ENCODE measurements around the gene TNN. TPM values are rescaled to one million over a fixed set of nuclear protein-coding genes. Genes with fewer than 3 reads are reported as not detected.

Gene TNN
- total and polyA plus RNA-seq, 2 donors from 2014 or later: 0.26 TPM; not detected in 1

DNA sequence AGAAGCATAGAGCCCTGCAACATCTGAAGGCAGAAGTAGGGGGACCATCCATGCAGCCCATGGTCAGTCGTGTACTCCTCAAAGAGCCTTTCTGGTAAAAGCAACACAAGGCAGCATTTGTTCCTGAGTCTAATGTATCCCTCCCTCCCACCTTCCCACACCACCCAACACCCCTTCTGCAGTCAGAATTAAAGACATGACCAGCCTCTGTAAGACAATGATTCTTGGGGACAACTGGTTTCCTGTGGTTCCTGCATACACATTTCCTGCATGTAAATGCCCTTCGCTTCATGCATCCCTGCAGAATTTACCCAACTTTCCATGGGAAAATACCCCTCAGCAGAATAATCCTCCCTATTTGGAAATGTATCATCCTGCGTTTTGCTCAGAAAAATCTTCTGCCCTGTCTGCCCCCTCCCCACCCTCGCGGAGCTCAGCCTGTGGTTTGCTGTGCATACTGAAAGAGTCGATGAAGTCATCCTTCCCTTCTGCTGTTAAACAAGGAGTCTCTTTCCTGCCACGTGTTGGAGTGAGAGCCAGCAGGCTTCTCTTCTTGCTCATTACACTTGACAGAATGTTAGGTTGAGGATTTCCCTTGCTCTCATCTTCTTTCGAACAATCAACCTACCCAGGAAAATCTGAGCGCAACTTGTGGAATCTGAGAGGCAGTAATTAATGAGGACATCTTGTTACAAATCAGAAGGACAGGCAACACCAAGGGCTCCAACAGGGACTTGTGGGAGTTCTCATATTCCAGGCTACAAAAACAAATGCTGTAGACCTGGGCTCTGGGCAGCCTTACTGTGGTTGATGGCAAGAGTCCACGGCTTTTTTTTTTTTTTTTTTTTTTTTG lies 4.7 kb downstream of the TNN start:
- no peak overlapping the region for H3K27ac ChIP-seq (ENCODE audit: low read depth in 2 of 2, low read length in 2 of 2)
- no peak overlapping the region for H3K9ac ChIP-seq (ENCODE audit: low read length in 3 of 3)
- H3K4me1 ChIP-seq (ENCODE audit: control insufficient read depth in 2 of 3, insufficient read depth in 2 of 3, low read depth in 1 of 3, low read length in 3 of 3): peaks cover 0 to 3% (median 0%) of the 10 kb centered on the region in 3 donors
- H3K36me3 ChIP-seq (ENCODE audit: control insufficient read depth in 2 of 3, insufficient read depth in 3 of 3, low read length in 3 of 3): no peaks in the 10 kb centered on the region
- DNase-seq (peak in 4 of 5 donors; percentile 53 to 90 (median 78)), FAIRE-seq (no peak)
- intact Hi-C loops (cut with DNase I): no loop called here
- TF ChIP-seq, protein P1, sequence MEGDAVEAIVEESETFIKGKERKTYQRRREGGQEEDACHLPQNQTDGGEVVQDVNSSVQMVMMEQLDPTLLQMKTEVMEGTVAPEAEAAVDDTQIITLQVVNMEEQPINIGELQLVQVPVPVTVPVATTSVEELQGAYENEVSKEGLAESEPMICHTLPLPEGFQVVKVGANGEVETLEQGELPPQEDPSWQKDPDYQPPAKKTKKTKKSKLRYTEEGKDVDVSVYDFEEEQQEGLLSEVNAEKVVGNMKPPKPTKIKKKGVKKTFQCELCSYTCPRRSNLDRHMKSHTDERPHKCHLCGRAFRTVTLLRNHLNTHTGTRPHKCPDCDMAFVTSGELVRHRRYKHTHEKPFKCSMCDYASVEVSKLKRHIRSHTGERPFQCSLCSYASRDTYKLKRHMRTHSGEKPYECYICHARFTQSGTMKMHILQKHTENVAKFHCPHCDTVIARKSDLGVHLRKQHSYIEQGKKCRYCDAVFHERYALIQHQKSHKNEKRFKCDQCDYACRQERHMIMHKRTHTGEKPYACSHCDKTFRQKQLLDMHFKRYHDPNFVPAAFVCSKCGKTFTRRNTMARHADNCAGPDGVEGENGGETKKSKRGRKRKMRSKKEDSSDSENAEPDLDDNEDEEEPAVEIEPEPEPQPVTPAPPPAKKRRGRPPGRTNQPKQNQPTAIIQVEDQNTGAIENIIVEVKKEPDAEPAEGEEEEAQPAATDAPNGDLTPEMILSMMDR (IDR thresholded peaks at IDR 0.05; ENCODE audit: borderline replicate concordance, extremely low read depth, insufficient read depth): no peak
- no peaks in the 10 kb centered on the region for H3K27me3 ChIP-seq (ENCODE audit: control insufficient read depth, insufficient read depth, low read length)
- H3K9me3 ChIP-seq (ENCODE audit: control insufficient read depth in 2 of 3, insufficient read depth in 1 of 3, low read length in 3 of 3): no peaks in the 10 kb centered on the region
- no peak overlapping the region for H3K4me3 ChIP-seq (ENCODE audit: low read length in 3 of 3)

GRCh38 chr1:175073061-175073460 lies 5.4 kb downstream of the TNN start:
- DNase-seq (no peak), FAIRE-seq (no peak)
- TF ChIP-seq, protein P1 (IDR thresholded peaks at IDR 0.05; ENCODE audit: borderline replicate concordance, extremely low read depth, insufficient read depth): no peak
- intact Hi-C loops (cut with DNase I): no loop called here
- Histone ChIP-seq H3K9me3 (ENCODE audit: control insufficient read depth in 2 of 3, insufficient read depth in 1 of 3, low read length in 3 of 3) (no peaks in the 10 kb centered on the region), H3K4me1 (ENCODE audit: control insufficient read depth in 2 of 3, insufficient read depth in 2 of 3, low read depth in 1 of 3, low read length in 3 of 3) (peaks cover 0 to 3% (median 0%) of the 10 kb centered on the region in 3 donors), H3K27ac (ENCODE audit: low read depth in 2 of 2, low read length in 2 of 2) (no peak overlapping the region), H3K27me3 (ENCODE audit: control insufficient read depth, insufficient read depth, low read length) (no peaks in the 10 kb centered on the region), H3K9ac (ENCODE audit: low read length in 3 of 3) (no peak overlapping the region), H3K36me3 (ENCODE audit: control insufficient read depth in 2 of 3, insufficient read depth in 3 of 3, low read length in 3 of 3) (no peaks in the 10 kb centered on the region), H3K4me3 (ENCODE audit: low read length in 3 of 3) (no peak overlapping the region)

GRCh38 chr1:175073633-175074032 lies 6.0 kb downstream of the TNN start:
- Histone ChIP-seq H3K27ac (ENCODE audit: low read depth in 2 of 2, low read length in 2 of 2) (no peak overlapping the region), H3K9me3 (ENCODE audit: control insufficient read depth in 2 of 3, insufficient read depth in 1 of 3, low read length in 3 of 3) (no peaks in the 10 kb centered on the region), H3K4me1 (ENCODE audit: control insufficient read depth in 2 of 3, insufficient read depth in 2 of 3, low read depth in 1 of 3, low read length in 3 of 3) (peaks cover 0 to 3% (median 0%) of the 10 kb centered on the region in 3 donors), H3K9ac (ENCODE audit: low read length in 3 of 3) (no peak overlapping the region), H3K4me3 (ENCODE audit: low read length in 3 of 3) (no peak overlapping the region), H3K27me3 (ENCODE audit: control insufficient read depth, insufficient read depth, low read length) (no peaks in the 10 kb centered on the region), H3K36me3 (ENCODE audit: control insufficient read depth in 2 of 3, insufficient read depth in 3 of 3, low read length in 3 of 3) (no peaks in the 10 kb centered on the region)
- TF ChIP-seq, protein P1 (IDR thresholded peaks at IDR 0.05; ENCODE audit: borderline replicate concordance, extremely low read depth, insufficient read depth): no peak
- intact Hi-C loops (cut with DNase I): no loop called here
- FAIRE-seq (no peak), DNase-seq (peak in 1 of 5 donors; percentile 18)
